ENCODE data around the gene KLHDC8B. TPM values are rescaled to one million over a fixed set of nuclear protein-coding genes. Genes with fewer than 3 reads are reported as not detected.

The KLHDC8B gene
- total and polyA plus RNA-seq, 10 of the 15 experiments (the other 5 are each of a cell fraction or from before 2014, with no cell fraction given), result 0.31 to 1.5 (median 0.85) TPM; not detected in 1

- peak overlapping the region; percentile 97 for H3K4me2 ChIP-seq (ENCODE audit: control insufficient read depth, insufficient read depth)
- no peaks in the 10 kb centered on the region for H3K27me3 ChIP-seq (replicated peaks in 1 of 2; ENCODE audit: control insufficient read depth in 2 of 2, insufficient read depth in 2 of 2, low read length in 1 of 2)
- H4K20me1 ChIP-seq (ENCODE audit: control insufficient read depth, insufficient read depth), result no peaks in the 10 kb centered on the region; the same call in 1 of the 2 replicates
- H3K79me2 ChIP-seq (ENCODE audit: control insufficient read depth, insufficient read depth, low read length), result peaks cover 24% of the 10 kb centered on the region
- TSS peak; percentile 68 for BruUV-seq (replicated peaks)
- intact Hi-C loops (cut with micrococcal nuclease; ENCODE audit: unreplicated experiment) (no loop called here), in situ Hi-C loops (cut with MboI) (loop anchor here (5.0 kb wide), 1 partner anchor 282 kb away; no protein-coding TSS in a partner anchor)
- ChIA-PET CTCF (interaction anchor here (1.2 to 1.3 kb wide), 2 partner anchors 175 to 284 kb away, joined by 4 to 5 read pairs; no protein-coding TSS in a partner anchor), SMC1A (ENCODE audit: uncharacterized antibody, unreplicated experiment) (interaction anchor here (1.0 kb wide), 1 partner anchor 10 kb away, joined by 3 read pairs; no protein-coding TSS in a partner anchor), RAD21 (ENCODE audit: unreplicated experiment) (no interaction called here), POLR2A (interaction anchor here (0.5 to 1.1 kb wide), 5 partner anchors 44 to 244 kb away, joined by 3 read pairs; partner anchors contain the start of gene USP19)
- no peak overlapping the region for H2AFZ ChIP-seq (ENCODE audit: control insufficient read depth, low read depth, low read length)
- TF ChIP-seq POLR2A (IDR thresholded peaks at IDR 0.05; ENCODE audit: low read depth, low read length) (peak; percentile 12; the same call in 1 of the 2 replicates), ZNF274 (IDR thresholded peaks at IDR 0.05; ENCODE audit: insufficient read depth, insufficient read length) (no peak), POLR2AphosphoS5 (IDR thresholded peaks at IDR 0.05; ENCODE audit: low read length) (peak; percentile 51; the same call in 1 of the 2 replicates), TAF1 (IDR thresholded peaks at IDR 0.05; ENCODE audit: borderline replicate concordance, low read depth, low read length) (no peak)
- FAIRE-seq, result peak; percentile 13
- H3K4me3 ChIP-seq, result peak overlapping the region; percentile 84
- peak overlapping the region; percentile 91 for H3K9ac ChIP-seq (ENCODE audit: control insufficient read depth, insufficient read depth, low read length)
- WGBS (ENCODE audit: insufficient coverage, insufficient replicate concordance, low lambda C conversion rate, missing lambda C conversion rate), result 48% methylated on average over 6 of the region's 6 CpGs
- H3K9me3 ChIP-seq (replicated peaks; ENCODE audit: control insufficient read depth, insufficient read depth, low read length), result peaks cover 2% of the 10 kb centered on the region; the same call in 2 of the 3 replicates
- ATAC-seq, result peak; percentile 8; the same call in 1 of the 3 replicates
- H3K36me3 ChIP-seq (ENCODE audit: control insufficient read depth in 2 of 2, insufficient read depth in 2 of 2, low read length in 1 of 2), result peaks cover 6 to 9% of the 10 kb centered on the region in 2 experiments; a peak in 3 of 4 replicates
- H3K4me1 ChIP-seq (ENCODE audit: control insufficient read depth, insufficient read depth, low read length), result peaks cover 10% of the 10 kb centered on the region
- peak overlapping the region; percentile 65 for H3K27ac ChIP-seq (ENCODE audit: control insufficient read depth, insufficient read depth)
- no peak for DNase-seq (ENCODE audit: low read depth, low spot score)
Observed at GRCh38 chr3:49164983-49165720, 6.2 kb upstream of the KLHDC8B start.

Measured in GM12878 (cell line).